IMR-90 (cell line): ENCODE measurements around the gene ERBB4. TPM values are rescaled to one million over a fixed set of nuclear protein-coding genes. Genes with fewer than 3 reads are reported as not detected.

Experiments
- ATAC-seq: fragments of 200-7000 bp; cut with Tn5 transposase; 2 replicates; pipeline ENCODE4 v1.9.1; 2020; ENCODE audit warnings: low read depth, mild to moderate bottlenecking, moderate library complexity
- BruUV-seq: library from RNA; stranded (reverse); fragments of 400-500 nt; replicated peaks from 2 replicates; lab custom pipeline; 2021; lab: Mats Ljungman, UMichigan
- CTCF ChIA-PET: fragments of 300-600 bp; formaldehyde crosslinking; extraction: SDS; loops from one replicate; lab custom pipeline; 2021; ENCODE audit warnings: antibody characterized with exemption; lab: Yijun Ruan, JAX
- POLR2A ChIA-PET: fragments of 300-600 bp; sonication (Branson Sonifier 250); formaldehyde crosslinking; loops from one replicate; lab custom pipeline; 2022; ENCODE audit warnings: antibody characterized with exemption; ENCODE audit not compliant: unreplicated experiment; lab: Charles Lee
- DNase-seq: peaks from one replicate; pipeline ENCODE4 v3.0.0; 2013
- H2AFZ ChIP-seq: replicated peaks from 2 replicates; pipeline ENCODE3; 2013; ENCODE audit warnings: low read length, mild to moderate bottlenecking; ENCODE audit not compliant: poor library complexity
- H2AK5ac ChIP-seq: 2 replicates; pipeline ENCODE4 v1.6.1; 2013; ENCODE audit warnings: low read depth, low read length, inconsistent platforms
- H2AK9ac ChIP-seq: replicated peaks from 2 replicates; pipeline ENCODE3; 2013; ENCODE audit warnings: mild to moderate bottlenecking, low read depth, low read length, moderate library complexity; ENCODE audit not compliant: poor library complexity
- H2BK120ac ChIP-seq: 2 replicates; pipeline ENCODE4 v1.6.1; 2013; ENCODE audit warnings: low read depth, low read length, inconsistent platforms
- H2BK15ac ChIP-seq: 3 replicates; pipeline ENCODE4 v1.6.1; 2013; ENCODE audit warnings: low read depth, low read length, inconsistent platforms
- H2BK20ac ChIP-seq: 2 replicates; pipeline ENCODE4 v1.6.1; 2013; ENCODE audit warnings: low read depth, mild to moderate bottlenecking, inconsistent platforms, low read length, moderate library complexity
- H2BK5ac ChIP-seq: 2 replicates; pipeline ENCODE4 v1.6.1; 2013; ENCODE audit warnings: mild to moderate bottlenecking, low read depth, low read length, inconsistent platforms; ENCODE audit not compliant: poor library complexity, severe bottlenecking
- H3K14ac ChIP-seq: replicated peaks from 2 replicates; pipeline ENCODE4 v1.6.1; 2013; ENCODE audit warnings: low read depth, low read length, inconsistent platforms
- H3K18ac ChIP-seq: 2 replicates; pipeline ENCODE4 v1.6.1; 2013; ENCODE audit warnings: low read depth, low read length, control low read depth
- H3K23ac ChIP-seq: 2 replicates; pipeline ENCODE4 v1.6.1; 2013; ENCODE audit warnings: low read depth, low read length, inconsistent platforms
- H3K27ac ChIP-seq: 2 replicates; pipeline ENCODE4 v1.5.1; 2013; ENCODE audit warnings: mild to moderate bottlenecking, control low read depth, low read length; ENCODE audit not compliant: insufficient read depth
- H3K27me3 ChIP-seq: 2 replicates; pipeline ENCODE4 v1.6.1; 2013; ENCODE audit warnings: low read length; ENCODE audit not compliant: control insufficient read depth, insufficient read depth
- H3K36me3 ChIP-seq: 2 replicates; pipeline ENCODE4 v1.6.1; 2013; ENCODE audit warnings: low read length, mixed read lengths; ENCODE audit not compliant: control insufficient read depth, insufficient read depth
- H3K4ac ChIP-seq: 2 replicates; pipeline ENCODE4 v1.6.1; 2013; ENCODE audit warnings: low read depth, low read length, inconsistent platforms
- H3K4me1 ChIP-seq: 2 replicates; pipeline ENCODE4 v1.6.1; 2013; ENCODE audit warnings: low read length, mixed read lengths; ENCODE audit not compliant: control insufficient read depth, insufficient read depth
- H3K4me2 ChIP-seq: 2 replicates; pipeline ENCODE4 v1.6.1; 2013; ENCODE audit warnings: low read depth, mild to moderate bottlenecking, control low read depth, low read length, moderate library complexity
- H3K4me3 ChIP-seq: 2 replicates; pipeline ENCODE4 v1.5.1; 2013; ENCODE audit warnings: low read depth, mild to moderate bottlenecking, control low read depth, low read length, moderate library complexity; ENCODE audit not compliant: insufficient read depth
- H3K56ac ChIP-seq: 2 replicates; pipeline ENCODE4 v1.6.1; 2013; ENCODE audit warnings: low read length, inconsistent platforms; ENCODE audit not compliant: insufficient read depth; ENCODE audit errors: extremely low read depth
- H3K79me1 ChIP-seq, 2 experiments: 2 replicates each; pipeline ENCODE4 v1.6.1; 2013; ENCODE audit warnings: low read length in 2 of 2, inconsistent platforms in 1 of 2, low read depth in 1 of 2
- H3K9ac ChIP-seq: 2 replicates; pipeline ENCODE4 v1.6.1; 2013; ENCODE audit warnings: low read depth, low read length, control low read depth
- H3K9me1 ChIP-seq: 2 replicates; pipeline ENCODE4 v1.6.1; 2013; ENCODE audit warnings: low read length, inconsistent platforms; ENCODE audit not compliant: insufficient read depth
- H3K9me3 ChIP-seq: 2 replicates; pipeline ENCODE4 v1.6.1; 2013; ENCODE audit warnings: low read length; ENCODE audit not compliant: control insufficient read depth, insufficient read depth
- H4K20me1 ChIP-seq: 2 replicates; pipeline ENCODE4 v1.6.1; 2013; ENCODE audit warnings: low read length, inconsistent platforms; ENCODE audit not compliant: insufficient read depth
- H4K5ac ChIP-seq: 2 replicates; pipeline ENCODE4 v1.6.1; 2013; ENCODE audit warnings: mild to moderate bottlenecking, low read depth, low read length, control low read depth
- H4K8ac ChIP-seq, 2 experiments: 2 replicates each; pipeline ENCODE4 v1.6.1; 2013; ENCODE audit warnings: low read depth in 2 of 2, low read length in 2 of 2, control low read depth in 1 of 2, inconsistent platforms in 1 of 2
- H4K91ac ChIP-seq: 2 replicates; pipeline ENCODE4 v1.6.1; 2013; ENCODE audit warnings: low read depth, low read length, inconsistent platforms; ENCODE audit not compliant: insufficient read depth
- MAFK ChIP-seq: IDR thresholded peaks from 2 replicates; pipeline ENCODE4 v1.6.1; 2012; ENCODE audit warnings: low read depth, low read length, improper control_type of control experiment
- RFX5 ChIP-seq: IDR thresholded peaks from 2 replicates; pipeline ENCODE4 v1.8.0; 2012; ENCODE audit warnings: low read depth, mild to moderate bottlenecking, low read length, moderate library complexity
- dilution Hi-C: fragments of 300-500 bp; cut with HindIII; formaldehyde crosslinking; loops from one replicate; pipeline ENCODE4 v1.14.3; 2018; ENCODE audit warnings: low sequenced_read_pairs; ENCODE audit not compliant: unreplicated experiment
- in situ Hi-C: fragments of 300-500 bp; cut with MboI; formaldehyde crosslinking; loops from 3 replicates; pipeline ENCODE4 v1.14.3; 2019; ENCODE audit warnings: low sequenced_read_pairs, inconsistent platforms, mixed read lengths
- intact Hi-C: fragments of 100-400 bp; cut with micrococcal nuclease; formaldehyde crosslinking; loops from 2 replicates; pipeline ENCODE4 v1.10.0; 2022
- polyA plus RNA-seq, 3 experiments: library from polyadenylated mRNA; depleted of rRNA; stranded (reverse); fragments of >200 nt; gene quantifications; 2 replicates each; pipeline ENCODE4 v1.2.3, GENCODE V29; 2012; ENCODE audit warnings: low replicate concordance in 1 of 3
- total RNA-seq: library from RNA; depleted of rRNA; stranded (reverse); fragments of >200 nt; gene quantifications from 2 replicates; pipeline ENCODE4 v1.2.3, GENCODE V29; 2012

Gene ERBB4
- total and polyA plus RNA-seq, 2 of the 4 experiments (the other 2 are of a cell fraction) = not detected

GRCh38 chr2:212354382-212354781 is 184.2 kb downstream of the ERBB4 start:
- Histone ChIP-seq H3K9me3 (no peaks in the 10 kb centered on the region), H2AK9ac (no peak overlapping the region), H3K9me1 (no peaks in the 10 kb centered on the region), H3K18ac (no peak overlapping the region), H3K4me1 (no peaks in the 10 kb centered on the region), H3K56ac (no peak overlapping the region), H3K14ac (no peak overlapping the region), H4K20me1 (no peaks in the 10 kb centered on the region), H2BK5ac (no peak overlapping the region), H3K27me3 (no peaks in the 10 kb centered on the region), H3K36me3 (no peaks in the 10 kb centered on the region), H2AK5ac (no peak overlapping the region), H3K4me3 (no peak overlapping the region), H4K8ac (no peak overlapping the region), H3K4me2 (no peak overlapping the region), H4K91ac (no peak overlapping the region), H2BK15ac (no peak overlapping the region), H2BK20ac (no peak overlapping the region), H2BK120ac (no peak overlapping the region), H4K5ac (no peak overlapping the region), H3K23ac (no peak overlapping the region), H3K9ac (no peak overlapping the region), H2AFZ (no peak overlapping the region), H3K4ac (no peak overlapping the region), H3K27ac (no peak overlapping the region), H3K79me1 (no peaks in the 10 kb centered on the region)
- intact Hi-C loops = no loop called here
- ATAC-seq = no peak
- CTCF ChIA-PET = no interaction called here
- dilution Hi-C loops = no loop called here
- in situ Hi-C loops = no loop called here
- no TSS peak for BruUV-seq
- TF ChIP-seq RFX5 (no peak), MAFK (no peak)
- DNase-seq = no peak
- POLR2A ChIA-PET = no interaction called here
